Mucosa of descending colon (tissue), 3 donors: ENCODE data around the gene TMEM123. TPM values are rescaled to one million over a fixed set of nuclear protein-coding genes. Genes with fewer than 3 reads are reported as not detected.
A peak's percentile ranks its signal among the peaks of the same experiment; 100 is the strongest.

ENCODE experiments used
- ATAC-seq: fragments of 200-7000 bp; cut with Tn5 transposase; one replicate; pipeline ENCODE4 v1.9.1; 2020; ENCODE audit warnings: mild to moderate bottlenecking, moderate library complexity
- DNase-seq, 3 donors: peaks; one replicate each; pipeline ENCODE4 v3.0.0-alpha.2; 2020
- H3K36me3 ChIP-seq: fragments of 200-600 bp; one replicate; pipeline ENCODE4 v1.8.0; 2021; ENCODE audit warnings: low read depth, mild to moderate bottlenecking
- H3K4me1 ChIP-seq: fragments of 200-600 bp; one replicate; pipeline ENCODE4 v1.8.0; 2021; ENCODE audit warnings: low read depth, mild to moderate bottlenecking
- H3K4me3 ChIP-seq: fragments of 200-600 bp; one replicate; pipeline ENCODE4 v1.8.0; 2021; ENCODE audit warnings: mild to moderate bottlenecking
- H3K9me3 ChIP-seq: fragments of 200-600 bp; one replicate; pipeline ENCODE4 v1.8.0; 2021; ENCODE audit warnings: mild to moderate bottlenecking
- CTCF ChIP-seq: fragments of 200-600 bp; IDR thresholded peaks from one replicate; pipeline ENCODE4 v1.8.0; 2022; ENCODE audit warnings: antibody characterized with exemption, mild to moderate bottlenecking
- intact Hi-C, 2 donors: fragments of 100-400 bp; cut with DNase I in 1 of 2; cut with micrococcal nuclease in 1 of 2; formaldehyde crosslinking; loops; one replicate each; pipeline versions ENCODE4 v1.11.0 to v1.11.1; 2022; cut with DNase I, micrococcal nuclease
- total RNA-seq, 3 donors: library from RNA; stranded (reverse); fragmentation: NEBNext Ultra II Directional in 2 of 3; extraction: Animal tissue kit (Norgen Biotek cat#: 25700) in 2 of 3; gene quantifications; one replicate each; pipeline versions ENCODE4 v1.2.1 to v1.2.4, GENCODE V29; 2021 to 2023
- donor health status: DM: no; HTN: no; CAD: no; lungs with moderate emphysema.
- donor health status: DM: no; HTN: no; CAD: no.
- donor health status: DM: no; HTN: yes; CAD: no.

Gene TMEM123
- total RNA-seq, 3 donors from 2014 or later = 153 to 205 (median 157) TPM

- no peaks in the 10 kb centered on the region for H3K36me3 ChIP-seq
- no peaks in the 10 kb centered on the region for H3K9me3 ChIP-seq
- DNase-seq (no peak), ATAC-seq (no peak)
- TF ChIP-seq CTCF = no peak
- no peaks in the 10 kb centered on the region for H3K4me1 ChIP-seq
- intact Hi-C loops = loop anchor here in 1 of 2 donors (10.0 kb wide), 1 partner anchor 106 kb away; no protein-coding TSS in a partner anchor
- no peak overlapping the region for H3K4me3 ChIP-seq
Observed at GRCh38 chr11:102389253-102389652, 63.3 kb downstream of the TMEM123 start.

- no peak for ATAC-seq
- Histone ChIP-seq H3K4me1 (no peaks in the 10 kb centered on the region), H3K9me3 (no peaks in the 10 kb centered on the region)
Observed at GRCh38 chr11:102387043-102387781, 65.4 kb downstream of the TMEM123 start.

GRCh38 chr11:102386136-102386734 lies 66.3 kb downstream of the TMEM123 start:
- DNase-seq (no peak), ATAC-seq (peak; percentile 38)
- Histone ChIP-seq H3K36me3 (no peaks in the 10 kb centered on the region), H3K9me3 (no peaks in the 10 kb centered on the region), H3K4me3 (no peak overlapping the region), H3K4me1 (no peaks in the 10 kb centered on the region)
- TF ChIP-seq CTCF = no peak
- intact Hi-C loops = loop anchor here in 1 of 2 donors (10.0 kb wide), 1 partner anchor 109 kb away; no protein-coding TSS in a partner anchor

More at GRCh38 chr11:102387043-102387781, 65.4 kb downstream of the TMEM123 start:
- no peak for DNase-seq
- H3K36me3 ChIP-seq = no peaks in the 10 kb centered on the region
- intact Hi-C loops = loop anchor here in 1 of 2 donors (10.0 kb wide), 1 partner anchor 108 kb away; no protein-coding TSS in a partner anchor
- no peak overlapping the region for H3K4me3 ChIP-seq
- TF ChIP-seq CTCF = no peak

- no peak for DNase-seq
- intact Hi-C loops = loop anchor here in 1 of 2 donors (10.0 kb wide), 1 partner anchor 109 kb away; no protein-coding TSS in a partner anchor
- Histone ChIP-seq H3K4me3 (no peak overlapping the region), H3K36me3 (no peaks in the 10 kb centered on the region), H3K9me3 (no peaks in the 10 kb centered on the region), H3K4me1 (no peaks in the 10 kb centered on the region)
- no peak for TF ChIP-seq CTCF
- no peak for ATAC-seq
Observed at GRCh38 chr11:102385085-102386007, 67.2 kb downstream of the TMEM123 start.

GRCh38 chr11:102384419-102385079 lies 68.0 kb downstream of the TMEM123 start:
- no peak for ATAC-seq
- Histone ChIP-seq H3K36me3 (no peaks in the 10 kb centered on the region), H3K9me3 (no peaks in the 10 kb centered on the region), H3K4me1 (no peaks in the 10 kb centered on the region), H3K4me3 (no peak overlapping the region)
- no peak for DNase-seq
- intact Hi-C loops = loop anchor here in 1 of 2 donors (10.0 kb wide), 1 partner anchor 110 kb away; no protein-coding TSS in a partner anchor
- no peak for TF ChIP-seq CTCF
